Raji (cell line): Measurements from ENCODE around the gene MRO.

ENCODE experiments used
- POLR2A ChIP-seq: IDR thresholded peaks from 2 replicates; pipeline ENCODE4 v1.6.1; 2011; ENCODE audit warnings: low read depth, low read length, control low read depth; ENCODE audit not compliant: insufficient read depth

The MRO gene

GRCh38 chr18:50812834-50813233, 7.0 kb downstream of the MRO start:
- TF ChIP-seq POLR2A, result no peak

GRCh38 chr18:50807176-50807575, 12.6 kb downstream of the MRO start:
- TF ChIP-seq POLR2A, result no peak

GRCh38 chr18:50806208-50806616, 13.6 kb downstream of the MRO start:
- no peak for TF ChIP-seq POLR2A

GRCh38 chr18:50805732-50806131, 14.1 kb downstream of the MRO start:
- TF ChIP-seq POLR2A, result no peak

- no peak for TF ChIP-seq POLR2A
Observed at GRCh38 chr18:50803592-50803991, 16.2 kb downstream of the MRO start.

- no peak for TF ChIP-seq POLR2A
Observed at GRCh38 chr18:50802141-50802540, 17.7 kb downstream of the MRO start.

GRCh38 chr18:50797142-50797541, 22.7 kb downstream of the MRO start:
- no peak for TF ChIP-seq POLR2A

- TF ChIP-seq POLR2A, result no peak
Observed at GRCh38 chr18:50796495-50796894, 23.3 kb downstream of the MRO start.

GRCh38 chr18:50793641-50794565, 25.9 kb downstream of the MRO start:
- no peak for TF ChIP-seq POLR2A

- TF ChIP-seq POLR2A, result no peak
Observed at GRCh38 chr18:50792885-50793284, 26.9 kb downstream of the MRO start.

GRCh38 chr18:50791599-50792438, 28.0 kb downstream of the MRO start:
- TF ChIP-seq POLR2A, result no peak

- TF ChIP-seq POLR2A, result no peak
Observed at GRCh38 chr18:50790948-50791347, 28.9 kb downstream of the MRO start.

- no peak for TF ChIP-seq POLR2A
Observed at GRCh38 chr18:50790241-50790640, 29.6 kb downstream of the MRO start.

- no peak for TF ChIP-seq POLR2A
Observed at GRCh38 chr18:50788284-50788683, 31.5 kb downstream of the MRO start.

GRCh38 chr18:50786864-50787263, 33.0 kb downstream of the MRO start:
- TF ChIP-seq POLR2A, result no peak

GRCh38 chr18:50783553-50783952, 36.3 kb downstream of the MRO start:
- TF ChIP-seq POLR2A, result no peak
